GM23338 (cell line): ENCODE data around the gene TSPAN32. TPM values are rescaled to one million over a fixed set of nuclear protein-coding genes. Genes with fewer than 3 reads are reported as not detected.

Experiments
- ATAC-seq: fragments of 200-7000 bp; cut with Tn5 transposase; 3 replicates; pipeline ENCODE4 v1.9.1; 2020
- DNase-seq: peaks from one replicate; pipeline ENCODE4 v3.0.0-alpha.2; 2015; ENCODE audit warnings: low spot score
- H2AFZ ChIP-seq: fragments of 200-600 bp; sonication (generic); 2 replicates; pipeline ENCODE4 v1.8.0; 2016; ENCODE audit warnings: antibody characterized with exemption, mild to moderate bottlenecking, moderate library complexity
- H3F3A ChIP-seq: fragments of 200-600 bp; sonication (generic); replicated peaks from 2 replicates; pipeline ENCODE4 v1.8.0; 2017; ENCODE audit warnings: antibody characterized with exemption, mixed run types, low read depth
- H3K27ac ChIP-seq: fragments of 200-600 bp; sonication (generic); 2 replicates; pipeline ENCODE4 v1.6.1; 2016; ENCODE audit warnings: low read depth
- H3K27me3 ChIP-seq: fragments of 200-600 bp; sonication (generic); 2 replicates; pipeline ENCODE4 v1.8.0; 2016; ENCODE audit warnings: mild to moderate bottlenecking, mixed run types, moderate library complexity; ENCODE audit not compliant: insufficient read depth
- H3K36me3 ChIP-seq: fragments of 200-600 bp; sonication (generic); 2 replicates; pipeline ENCODE4 v1.8.0; 2016; ENCODE audit warnings: mild to moderate bottlenecking; ENCODE audit not compliant: insufficient read depth
- H3K4me1 ChIP-seq: fragments of 200-600 bp; sonication (generic); 2 replicates; pipeline ENCODE4 v1.8.0; 2016; ENCODE audit warnings: mild to moderate bottlenecking, moderate library complexity; ENCODE audit not compliant: insufficient read depth
- H3K4me2 ChIP-seq: fragments of 200-600 bp; sonication (generic); 2 replicates; pipeline ENCODE4 v1.7.1; 2017; ENCODE audit warnings: mixed run types
- H3K4me3 ChIP-seq: fragments of 200-600 bp; sonication (generic); 2 replicates; pipeline ENCODE4 v1.6.1; 2016; ENCODE audit warnings: mixed run types
- H3K79me2 ChIP-seq: fragments of 200-600 bp; sonication (generic); replicated peaks from 2 replicates; pipeline ENCODE4 v1.8.0; 2017; ENCODE audit warnings: mild to moderate bottlenecking; ENCODE audit not compliant: insufficient read depth
- H3K9me2 ChIP-seq: fragments of 200-600 bp; sonication (generic); 2 replicates; pipeline ENCODE4 v1.8.0; 2017; ENCODE audit not compliant: insufficient read depth
- H4K20me1 ChIP-seq: fragments of 200-600 bp; sonication (generic); replicated peaks from 2 replicates; pipeline ENCODE4 v1.8.0; 2017; ENCODE audit warnings: mild to moderate bottlenecking; ENCODE audit not compliant: insufficient read depth
- H3K27ac Mint-ChIP-seq: 2 replicates; pipeline ENCODE4 v1.8.0; 2020; ENCODE audit warnings: inconsistent platforms, mild to moderate bottlenecking, moderate library complexity, mixed read lengths
- H3K27me3 Mint-ChIP-seq: 3 replicates; pipeline ENCODE4 v1.8.0; 2022; ENCODE audit warnings: low read depth, mild to moderate bottlenecking, moderate library complexity, mixed read lengths, inconsistent platforms; ENCODE audit not compliant: insufficient read depth, poor library complexity
- H3K36me3 Mint-ChIP-seq: 3 replicates; pipeline ENCODE4 v1.8.0; 2021; ENCODE audit warnings: low read depth, mild to moderate bottlenecking, inconsistent platforms, moderate library complexity, mixed read lengths
- H3K4me1 Mint-ChIP-seq: 3 replicates; pipeline ENCODE4 v1.8.0; 2020; ENCODE audit warnings: mild to moderate bottlenecking, inconsistent platforms, mixed read lengths
- H3K4me3 Mint-ChIP-seq: 3 replicates; pipeline ENCODE4 v1.8.0; 2021; ENCODE audit warnings: moderate library complexity, mild to moderate bottlenecking, inconsistent platforms, mixed read lengths
- H3K9me3 Mint-ChIP-seq: 3 replicates; pipeline ENCODE4 v1.8.0; 2020; ENCODE audit warnings: moderate library complexity, mild to moderate bottlenecking, inconsistent platforms, mixed read lengths
- CREB1 ChIP-seq: fragments of 250-450 bp; sonication (Bioruptor Pico); IDR thresholded peaks from 2 replicates; pipeline ENCODE4 v1.5.0; 2020; ENCODE audit warnings: low read depth, mild to moderate bottlenecking, moderate library complexity
- EZH2 ChIP-seq: fragments of 200-600 bp; sonication (generic); IDR thresholded peaks from one replicate; pipeline ENCODE4 v1.8.0; 2017; ENCODE audit warnings: antibody characterized with exemption, mild to moderate bottlenecking, low read depth; ENCODE audit not compliant: unreplicated experiment
- EZH2phosphoT487 ChIP-seq: fragments of 200-600 bp; sonication (generic); IDR thresholded peaks from one replicate; pipeline ENCODE4 v1.8.1; 2018; ENCODE audit warnings: antibody characterized with exemption; ENCODE audit not compliant: unreplicated experiment
- JUNB ChIP-seq: IDR thresholded peaks from one replicate; pipeline ENCODE4 v1.6.1; 2016; ENCODE audit warnings: antibody characterized with exemption; ENCODE audit not compliant: unreplicated experiment
- NANOG ChIP-seq: IDR thresholded peaks from 2 replicates; pipeline ENCODE4 v1.6.1; 2016; ENCODE audit warnings: antibody characterized with exemption, borderline replicate concordance
- POLR2AphosphoS5 ChIP-seq: IDR thresholded peaks from 2 replicates; pipeline ENCODE4 v1.6.1; 2016; ENCODE audit warnings: antibody characterized with exemption, low read depth
- STAT1 ChIP-seq: IDR thresholded peaks from one replicate; pipeline ENCODE4 v1.6.1; 2016; ENCODE audit warnings: antibody characterized with exemption; ENCODE audit not compliant: unreplicated experiment
- ZNF114 ChIP-seq: fragments of 250-450 bp; sonication (Bioruptor Pico); IDR thresholded peaks from 2 replicates; pipeline ENCODE4 v1.5.0; 2020; ENCODE audit warnings: mild to moderate bottlenecking, moderate library complexity
- ZNF331 ChIP-seq: fragments of 250-450 bp; sonication (Bioruptor Pico); IDR thresholded peaks from 2 replicates; pipeline ENCODE4 v1.5.0; 2020; ENCODE audit warnings: low read depth, mild to moderate bottlenecking, moderate library complexity
- polyA plus RNA-seq: library from polyadenylated mRNA; unstranded; fragments of >200 nt; fragmentation: Nextera tagmentation; extraction: Ambion mirVana; gene quantifications from 2 replicates; pipeline ENCODE4 v1.2.1, GENCODE V29; 2016
- total RNA-seq: library from RNA; depleted of rRNA; stranded (reverse); fragments of >200 nt; shearing (Covaris generic); gene quantifications from 2 replicates; pipeline ENCODE4 v1.2.3, GENCODE V29; 2014
- TF ChIP-seq, protein P1 (sequence below): IDR thresholded peaks from one replicate; pipeline ENCODE4 v1.6.1; 2018; ENCODE audit warnings: antibody characterized with exemption; ENCODE audit not compliant: unreplicated experiment
- TF ChIP-seq, protein P2 (sequence below): fragments of 250-450 bp; sonication (Bioruptor Pico); IDR thresholded peaks from 2 replicates; pipeline ENCODE4 v1.5.0; 2020; ENCODE audit warnings: mild to moderate bottlenecking, moderate library complexity
- TF ChIP-seq, protein P3 (sequence below): IDR thresholded peaks from 2 replicates; pipeline ENCODE4 v1.6.1; 2016; ENCODE audit warnings: antibody characterized with exemption
- TF ChIP-seq, protein P4 (sequence below), 2 experiments: fragments of 200-600 bp in 1 of 2; sonication (generic) in 1 of 2; conservative IDR thresholded peaks; 2 replicates each; pipeline versions ENCODE4 v1.5.1 to v1.6.1; 2016 to 2017; ENCODE audit warnings: antibody characterized with exemption in 2 of 2, low read depth in 2 of 2, mild to moderate bottlenecking in 2 of 2, moderate library complexity in 1 of 2

Gene TSPAN32
- total and polyA plus RNA-seq, 2 experiments from 2014 or later = not detected

DNA sequence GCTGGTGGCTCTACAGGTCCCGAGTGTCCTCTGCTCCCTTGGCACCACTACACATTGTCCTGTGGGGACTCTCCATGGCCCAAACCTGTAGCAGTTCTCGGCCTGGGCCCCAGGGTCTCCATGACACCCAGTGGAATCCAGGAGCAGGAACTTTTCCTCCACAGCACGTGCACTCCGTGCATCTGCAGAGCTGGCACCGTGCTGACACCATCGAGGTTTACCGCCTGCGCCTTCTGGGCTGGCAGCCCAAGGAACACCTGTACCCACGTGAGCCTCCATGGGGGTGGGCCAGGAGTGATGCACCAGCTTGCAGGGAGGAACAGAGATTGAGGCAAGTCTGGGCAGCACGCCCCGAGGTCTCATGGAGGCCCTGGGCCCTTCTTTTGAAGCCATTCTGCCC, 25.2 kb downstream of the TSPAN32 start:
- Mint-ChIP-seq H3K4me3 (no peak overlapping the region), H3K36me3 (peaks cover 9% of the 10 kb centered on the region; the same call in 2 of the 3 replicates), H3K9me3 (peaks cover 19% of the 10 kb centered on the region), H3K27ac (no peak overlapping the region), H3K4me1 (no peaks in the 10 kb centered on the region), H3K27me3 (peaks cover 5% of the 10 kb centered on the region)
- Histone ChIP-seq H3K79me2 (no peaks in the 10 kb centered on the region), H3K27ac (no peak overlapping the region), H2AFZ (no peak overlapping the region), H3K9me2 (no peaks in the 10 kb centered on the region), H3K4me2 (no peak overlapping the region), H3K27me3 (no peaks in the 10 kb centered on the region), H3F3A (no peaks in the 10 kb centered on the region), H3K4me1 (no peaks in the 10 kb centered on the region), H4K20me1 (no peaks in the 10 kb centered on the region), H3K36me3 (no peaks in the 10 kb centered on the region; the same call in 1 of the 2 replicates), H3K4me3 (no peak overlapping the region)
- ATAC-seq = no peak
- no peak for DNase-seq
- TF ChIP-seq ZNF331 (CRISPR knock-in tag) (no peak), EZH2 (no peak), STAT1 (no peak), ZNF114 (CRISPR knock-in tag) (no peak), JUNB (no peak), EZH2phosphoT487 (no peak), CREB1 (CRISPR knock-in tag) (no peak), POLR2AphosphoS5 (no peak), NANOG (no peak)
- TF ChIP-seq, protein P1, sequence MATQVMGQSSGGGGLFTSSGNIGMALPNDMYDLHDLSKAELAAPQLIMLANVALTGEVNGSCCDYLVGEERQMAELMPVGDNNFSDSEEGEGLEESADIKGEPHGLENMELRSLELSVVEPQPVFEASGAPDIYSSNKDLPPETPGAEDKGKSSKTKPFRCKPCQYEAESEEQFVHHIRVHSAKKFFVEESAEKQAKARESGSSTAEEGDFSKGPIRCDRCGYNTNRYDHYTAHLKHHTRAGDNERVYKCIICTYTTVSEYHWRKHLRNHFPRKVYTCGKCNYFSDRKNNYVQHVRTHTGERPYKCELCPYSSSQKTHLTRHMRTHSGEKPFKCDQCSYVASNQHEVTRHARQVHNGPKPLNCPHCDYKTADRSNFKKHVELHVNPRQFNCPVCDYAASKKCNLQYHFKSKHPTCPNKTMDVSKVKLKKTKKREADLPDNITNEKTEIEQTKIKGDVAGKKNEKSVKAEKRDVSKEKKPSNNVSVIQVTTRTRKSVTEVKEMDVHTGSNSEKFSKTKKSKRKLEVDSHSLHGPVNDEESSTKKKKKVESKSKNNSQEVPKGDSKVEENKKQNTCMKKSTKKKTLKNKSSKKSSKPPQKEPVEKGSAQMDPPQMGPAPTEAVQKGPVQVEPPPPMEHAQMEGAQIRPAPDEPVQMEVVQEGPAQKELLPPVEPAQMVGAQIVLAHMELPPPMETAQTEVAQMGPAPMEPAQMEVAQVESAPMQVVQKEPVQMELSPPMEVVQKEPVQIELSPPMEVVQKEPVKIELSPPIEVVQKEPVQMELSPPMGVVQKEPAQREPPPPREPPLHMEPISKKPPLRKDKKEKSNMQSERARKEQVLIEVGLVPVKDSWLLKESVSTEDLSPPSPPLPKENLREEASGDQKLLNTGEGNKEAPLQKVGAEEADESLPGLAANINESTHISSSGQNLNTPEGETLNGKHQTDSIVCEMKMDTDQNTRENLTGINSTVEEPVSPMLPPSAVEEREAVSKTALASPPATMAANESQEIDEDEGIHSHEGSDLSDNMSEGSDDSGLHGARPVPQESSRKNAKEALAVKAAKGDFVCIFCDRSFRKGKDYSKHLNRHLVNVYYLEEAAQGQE = no peak
- TF ChIP-seq, protein P2, sequence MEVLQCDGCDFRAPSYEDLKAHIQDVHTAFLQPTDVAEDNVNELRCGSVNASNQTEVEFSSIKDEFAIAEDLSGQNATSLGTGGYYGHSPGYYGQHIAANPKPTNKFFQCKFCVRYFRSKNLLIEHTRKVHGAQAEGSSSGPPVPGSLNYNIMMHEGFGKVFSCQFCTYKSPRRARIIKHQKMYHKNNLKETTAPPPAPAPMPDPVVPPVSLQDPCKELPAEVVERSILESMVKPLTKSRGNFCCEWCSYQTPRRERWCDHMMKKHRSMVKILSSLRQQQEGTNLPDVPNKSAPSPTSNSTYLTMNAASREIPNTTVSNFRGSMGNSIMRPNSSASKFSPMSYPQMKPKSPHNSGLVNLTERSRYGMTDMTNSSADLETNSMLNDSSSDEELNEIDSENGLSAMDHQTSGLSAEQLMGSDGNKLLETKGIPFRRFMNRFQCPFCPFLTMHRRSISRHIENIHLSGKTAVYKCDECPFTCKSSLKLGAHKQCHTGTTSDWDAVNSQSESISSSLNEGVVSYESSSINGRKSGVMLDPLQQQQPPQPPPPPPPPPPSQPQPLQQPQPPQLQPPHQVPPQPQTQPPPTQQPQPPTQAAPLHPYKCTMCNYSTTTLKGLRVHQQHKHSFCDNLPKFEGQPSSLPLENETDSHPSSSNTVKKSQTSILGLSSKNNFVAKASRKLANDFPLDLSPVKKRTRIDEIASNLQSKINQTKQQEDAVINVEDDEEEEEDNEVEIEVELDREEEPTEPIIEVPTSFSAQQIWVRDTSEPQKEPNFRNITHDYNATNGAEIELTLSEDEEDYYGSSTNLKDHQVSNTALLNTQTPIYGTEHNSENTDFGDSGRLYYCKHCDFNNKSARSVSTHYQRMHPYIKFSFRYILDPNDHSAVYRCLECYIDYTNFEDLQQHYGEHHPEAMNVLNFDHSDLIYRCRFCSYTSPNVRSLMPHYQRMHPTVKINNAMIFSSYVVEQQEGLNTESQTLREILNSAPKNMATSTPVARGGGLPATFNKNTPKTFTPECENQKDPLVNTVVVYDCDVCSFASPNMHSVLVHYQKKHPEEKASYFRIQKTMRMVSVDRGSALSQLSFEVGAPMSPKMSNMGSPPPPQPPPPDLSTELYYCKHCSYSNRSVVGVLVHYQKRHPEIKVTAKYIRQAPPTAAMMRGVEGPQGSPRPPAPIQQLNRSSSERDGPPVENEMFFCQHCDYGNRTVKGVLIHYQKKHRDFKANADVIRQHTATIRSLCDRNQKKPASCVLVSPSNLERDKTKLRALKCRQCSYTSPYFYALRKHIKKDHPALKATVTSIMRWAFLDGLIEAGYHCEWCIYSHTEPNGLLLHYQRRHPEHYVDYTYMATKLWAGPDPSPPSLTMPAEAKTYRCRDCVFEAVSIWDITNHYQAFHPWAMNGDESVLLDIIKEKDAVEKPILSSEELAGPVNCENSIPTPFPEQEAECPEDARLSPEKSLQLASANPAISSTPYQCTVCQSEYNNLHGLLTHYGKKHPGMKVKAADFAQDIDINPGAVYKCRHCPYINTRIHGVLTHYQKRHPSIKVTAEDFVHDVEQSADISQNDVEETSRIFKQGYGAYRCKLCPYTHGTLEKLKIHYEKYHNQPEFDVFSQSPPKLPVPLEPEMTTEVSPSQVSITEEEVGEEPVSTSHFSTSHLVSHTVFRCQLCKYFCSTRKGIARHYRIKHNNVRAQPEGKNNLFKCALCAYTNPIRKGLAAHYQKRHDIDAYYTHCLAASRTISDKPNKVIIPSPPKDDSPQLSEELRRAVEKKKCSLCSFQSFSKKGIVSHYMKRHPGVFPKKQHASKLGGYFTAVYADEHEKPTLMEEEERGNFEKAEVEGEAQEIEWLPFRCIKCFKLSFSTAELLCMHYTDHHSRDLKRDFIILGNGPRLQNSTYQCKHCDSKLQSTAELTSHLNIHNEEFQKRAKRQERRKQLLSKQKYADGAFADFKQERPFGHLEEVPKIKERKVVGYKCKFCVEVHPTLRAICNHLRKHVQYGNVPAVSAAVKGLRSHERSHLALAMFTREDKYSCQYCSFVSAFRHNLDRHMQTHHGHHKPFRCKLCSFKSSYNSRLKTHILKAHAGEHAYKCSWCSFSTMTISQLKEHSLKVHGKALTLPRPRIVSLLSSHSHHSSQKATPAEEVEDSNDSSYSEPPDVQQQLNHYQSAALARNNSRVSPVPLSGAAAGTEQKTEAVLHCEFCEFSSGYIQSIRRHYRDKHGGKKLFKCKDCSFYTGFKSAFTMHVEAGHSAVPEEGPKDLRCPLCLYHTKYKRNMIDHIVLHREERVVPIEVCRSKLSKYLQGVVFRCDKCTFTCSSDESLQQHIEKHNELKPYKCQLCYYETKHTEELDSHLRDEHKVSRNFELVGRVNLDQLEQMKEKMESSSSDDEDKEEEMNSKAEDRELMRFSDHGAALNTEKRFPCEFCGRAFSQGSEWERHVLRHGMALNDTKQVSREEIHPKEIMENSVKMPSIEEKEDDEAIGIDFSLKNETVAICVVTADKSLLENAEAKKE = no peak
- TF ChIP-seq, protein P3, sequence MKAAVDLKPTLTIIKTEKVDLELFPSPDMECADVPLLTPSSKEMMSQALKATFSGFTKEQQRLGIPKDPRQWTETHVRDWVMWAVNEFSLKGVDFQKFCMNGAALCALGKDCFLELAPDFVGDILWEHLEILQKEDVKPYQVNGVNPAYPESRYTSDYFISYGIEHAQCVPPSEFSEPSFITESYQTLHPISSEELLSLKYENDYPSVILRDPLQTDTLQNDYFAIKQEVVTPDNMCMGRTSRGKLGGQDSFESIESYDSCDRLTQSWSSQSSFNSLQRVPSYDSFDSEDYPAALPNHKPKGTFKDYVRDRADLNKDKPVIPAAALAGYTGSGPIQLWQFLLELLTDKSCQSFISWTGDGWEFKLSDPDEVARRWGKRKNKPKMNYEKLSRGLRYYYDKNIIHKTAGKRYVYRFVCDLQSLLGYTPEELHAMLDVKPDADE = no peak
- TF ChIP-seq, protein P4, sequence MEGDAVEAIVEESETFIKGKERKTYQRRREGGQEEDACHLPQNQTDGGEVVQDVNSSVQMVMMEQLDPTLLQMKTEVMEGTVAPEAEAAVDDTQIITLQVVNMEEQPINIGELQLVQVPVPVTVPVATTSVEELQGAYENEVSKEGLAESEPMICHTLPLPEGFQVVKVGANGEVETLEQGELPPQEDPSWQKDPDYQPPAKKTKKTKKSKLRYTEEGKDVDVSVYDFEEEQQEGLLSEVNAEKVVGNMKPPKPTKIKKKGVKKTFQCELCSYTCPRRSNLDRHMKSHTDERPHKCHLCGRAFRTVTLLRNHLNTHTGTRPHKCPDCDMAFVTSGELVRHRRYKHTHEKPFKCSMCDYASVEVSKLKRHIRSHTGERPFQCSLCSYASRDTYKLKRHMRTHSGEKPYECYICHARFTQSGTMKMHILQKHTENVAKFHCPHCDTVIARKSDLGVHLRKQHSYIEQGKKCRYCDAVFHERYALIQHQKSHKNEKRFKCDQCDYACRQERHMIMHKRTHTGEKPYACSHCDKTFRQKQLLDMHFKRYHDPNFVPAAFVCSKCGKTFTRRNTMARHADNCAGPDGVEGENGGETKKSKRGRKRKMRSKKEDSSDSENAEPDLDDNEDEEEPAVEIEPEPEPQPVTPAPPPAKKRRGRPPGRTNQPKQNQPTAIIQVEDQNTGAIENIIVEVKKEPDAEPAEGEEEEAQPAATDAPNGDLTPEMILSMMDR (conservative IDR thresholded peaks at IDR 0.05; ENCODE audit: low read depth in 2 of 2) = no peak
